Panc1 (cell line): ENCODE measurements around the gene CIITA.

ENCODE experiments used
- POLR2AphosphoS5 ChIP-seq: IDR thresholded peaks from 2 replicates; pipeline ENCODE4 v1.6.1; 2012; ENCODE audit warnings: mild to moderate bottlenecking, low read depth, low read length, moderate library complexity
- TF ChIP-seq, protein P1 (sequence below): fragments of 450-650 bp; IDR thresholded peaks from 2 replicates; pipeline ENCODE4 v1.5.1; 2017; ENCODE audit warnings: mild to moderate bottlenecking
- TF ChIP-seq, protein P2 (sequence below), 2 experiments: IDR thresholded peaks; 2 replicates each; pipeline ENCODE4 v1.6.1; 2011 to 2012; ENCODE audit warnings: low read depth in 2 of 2, control low read depth in 1 of 2, low read length in 1 of 2, mild to moderate bottlenecking in 1 of 2, moderate library complexity in 1 of 2; ENCODE audit not compliant: insufficient read depth in 1 of 2

DNA sequence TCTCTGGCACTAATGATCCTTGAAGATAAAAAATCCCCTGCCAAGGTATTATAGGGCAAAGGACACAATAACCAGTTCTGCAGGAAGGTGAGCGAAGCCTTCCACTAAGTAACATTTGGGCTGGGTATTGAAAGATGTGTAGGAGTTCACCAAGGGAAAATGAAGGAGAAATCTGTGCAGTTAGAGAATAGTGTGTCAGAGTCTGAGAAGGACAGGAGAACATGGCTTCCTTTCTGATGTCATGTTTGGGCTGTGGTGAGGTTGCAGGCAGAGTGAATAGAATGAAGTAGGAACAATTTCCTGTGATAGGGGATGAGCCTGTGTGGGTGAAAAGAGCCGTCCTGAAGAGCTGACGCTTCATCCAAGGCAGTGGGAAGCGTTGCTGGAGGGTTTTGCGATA, 24.1 kb upstream of the CIITA start:
- TF ChIP-seq, protein P1, sequence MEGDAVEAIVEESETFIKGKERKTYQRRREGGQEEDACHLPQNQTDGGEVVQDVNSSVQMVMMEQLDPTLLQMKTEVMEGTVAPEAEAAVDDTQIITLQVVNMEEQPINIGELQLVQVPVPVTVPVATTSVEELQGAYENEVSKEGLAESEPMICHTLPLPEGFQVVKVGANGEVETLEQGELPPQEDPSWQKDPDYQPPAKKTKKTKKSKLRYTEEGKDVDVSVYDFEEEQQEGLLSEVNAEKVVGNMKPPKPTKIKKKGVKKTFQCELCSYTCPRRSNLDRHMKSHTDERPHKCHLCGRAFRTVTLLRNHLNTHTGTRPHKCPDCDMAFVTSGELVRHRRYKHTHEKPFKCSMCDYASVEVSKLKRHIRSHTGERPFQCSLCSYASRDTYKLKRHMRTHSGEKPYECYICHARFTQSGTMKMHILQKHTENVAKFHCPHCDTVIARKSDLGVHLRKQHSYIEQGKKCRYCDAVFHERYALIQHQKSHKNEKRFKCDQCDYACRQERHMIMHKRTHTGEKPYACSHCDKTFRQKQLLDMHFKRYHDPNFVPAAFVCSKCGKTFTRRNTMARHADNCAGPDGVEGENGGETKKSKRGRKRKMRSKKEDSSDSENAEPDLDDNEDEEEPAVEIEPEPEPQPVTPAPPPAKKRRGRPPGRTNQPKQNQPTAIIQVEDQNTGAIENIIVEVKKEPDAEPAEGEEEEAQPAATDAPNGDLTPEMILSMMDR: no peak
- TF ChIP-seq, protein P2, sequence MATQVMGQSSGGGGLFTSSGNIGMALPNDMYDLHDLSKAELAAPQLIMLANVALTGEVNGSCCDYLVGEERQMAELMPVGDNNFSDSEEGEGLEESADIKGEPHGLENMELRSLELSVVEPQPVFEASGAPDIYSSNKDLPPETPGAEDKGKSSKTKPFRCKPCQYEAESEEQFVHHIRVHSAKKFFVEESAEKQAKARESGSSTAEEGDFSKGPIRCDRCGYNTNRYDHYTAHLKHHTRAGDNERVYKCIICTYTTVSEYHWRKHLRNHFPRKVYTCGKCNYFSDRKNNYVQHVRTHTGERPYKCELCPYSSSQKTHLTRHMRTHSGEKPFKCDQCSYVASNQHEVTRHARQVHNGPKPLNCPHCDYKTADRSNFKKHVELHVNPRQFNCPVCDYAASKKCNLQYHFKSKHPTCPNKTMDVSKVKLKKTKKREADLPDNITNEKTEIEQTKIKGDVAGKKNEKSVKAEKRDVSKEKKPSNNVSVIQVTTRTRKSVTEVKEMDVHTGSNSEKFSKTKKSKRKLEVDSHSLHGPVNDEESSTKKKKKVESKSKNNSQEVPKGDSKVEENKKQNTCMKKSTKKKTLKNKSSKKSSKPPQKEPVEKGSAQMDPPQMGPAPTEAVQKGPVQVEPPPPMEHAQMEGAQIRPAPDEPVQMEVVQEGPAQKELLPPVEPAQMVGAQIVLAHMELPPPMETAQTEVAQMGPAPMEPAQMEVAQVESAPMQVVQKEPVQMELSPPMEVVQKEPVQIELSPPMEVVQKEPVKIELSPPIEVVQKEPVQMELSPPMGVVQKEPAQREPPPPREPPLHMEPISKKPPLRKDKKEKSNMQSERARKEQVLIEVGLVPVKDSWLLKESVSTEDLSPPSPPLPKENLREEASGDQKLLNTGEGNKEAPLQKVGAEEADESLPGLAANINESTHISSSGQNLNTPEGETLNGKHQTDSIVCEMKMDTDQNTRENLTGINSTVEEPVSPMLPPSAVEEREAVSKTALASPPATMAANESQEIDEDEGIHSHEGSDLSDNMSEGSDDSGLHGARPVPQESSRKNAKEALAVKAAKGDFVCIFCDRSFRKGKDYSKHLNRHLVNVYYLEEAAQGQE (IDR thresholded peaks at IDR 0.05; ENCODE audit: insufficient read depth in 1 of 2, low read depth in 2 of 2, low read length in 1 of 2): no peak
- no peak for TF ChIP-seq POLR2AphosphoS5
